ENCODE measurements around the gene MEX3D. TPM values are rescaled to one million over a fixed set of nuclear protein-coding genes. Genes with fewer than 3 reads are reported as not detected.

The MEX3D gene
- total RNA-seq, 2 experiments from 2014 or later, result 5.0 to 5.5 TPM

DNA sequence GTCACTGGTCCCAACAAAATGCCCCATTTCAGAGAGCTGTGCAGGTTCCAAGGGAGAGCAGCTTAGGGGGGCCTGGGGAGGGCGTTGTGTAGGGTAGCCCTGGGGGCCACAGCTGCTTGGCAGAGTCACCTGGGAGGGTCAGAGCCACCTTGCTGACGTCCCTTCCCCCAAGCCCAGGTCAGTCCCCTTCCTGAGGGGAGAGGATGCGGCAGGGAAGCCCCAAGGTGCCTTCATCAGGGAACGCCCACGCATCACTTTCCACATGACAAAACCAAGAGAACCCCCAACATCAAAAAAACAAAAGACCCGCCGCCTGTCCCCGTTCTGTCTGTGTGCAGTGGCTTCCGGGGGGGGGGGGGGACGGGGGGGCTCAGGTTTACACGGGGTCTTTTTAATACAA, 42.5 kb upstream of the MEX3D start:
- no peak overlapping the region for H3K4me3 Mint-ChIP-seq
- intact Hi-C loops (cut with micrococcal nuclease), result no loop called here
- H3K9me3 Mint-ChIP-seq, result no peaks in the 10 kb centered on the region
- H3K36me3 Mint-ChIP-seq (ENCODE audit: low read depth), result peaks cover 33% of the 10 kb centered on the region
- no peak overlapping the region for H3K27ac Mint-ChIP-seq
- CTCF ChIA-PET, result interaction anchor here (3.1 kb wide), 1 partner anchor 62 kb away, joined by 11 read pairs; no protein-coding TSS in a partner anchor
- ATAC-seq (no peak), DNase-seq (peak; percentile 69)
- TF ChIP-seq, protein P1, sequence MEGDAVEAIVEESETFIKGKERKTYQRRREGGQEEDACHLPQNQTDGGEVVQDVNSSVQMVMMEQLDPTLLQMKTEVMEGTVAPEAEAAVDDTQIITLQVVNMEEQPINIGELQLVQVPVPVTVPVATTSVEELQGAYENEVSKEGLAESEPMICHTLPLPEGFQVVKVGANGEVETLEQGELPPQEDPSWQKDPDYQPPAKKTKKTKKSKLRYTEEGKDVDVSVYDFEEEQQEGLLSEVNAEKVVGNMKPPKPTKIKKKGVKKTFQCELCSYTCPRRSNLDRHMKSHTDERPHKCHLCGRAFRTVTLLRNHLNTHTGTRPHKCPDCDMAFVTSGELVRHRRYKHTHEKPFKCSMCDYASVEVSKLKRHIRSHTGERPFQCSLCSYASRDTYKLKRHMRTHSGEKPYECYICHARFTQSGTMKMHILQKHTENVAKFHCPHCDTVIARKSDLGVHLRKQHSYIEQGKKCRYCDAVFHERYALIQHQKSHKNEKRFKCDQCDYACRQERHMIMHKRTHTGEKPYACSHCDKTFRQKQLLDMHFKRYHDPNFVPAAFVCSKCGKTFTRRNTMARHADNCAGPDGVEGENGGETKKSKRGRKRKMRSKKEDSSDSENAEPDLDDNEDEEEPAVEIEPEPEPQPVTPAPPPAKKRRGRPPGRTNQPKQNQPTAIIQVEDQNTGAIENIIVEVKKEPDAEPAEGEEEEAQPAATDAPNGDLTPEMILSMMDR (IDR thresholded peaks at IDR 0.05), result no peak
- POLR2A ChIA-PET, result interaction anchor here (1.1 kb wide), 1 partner anchor 26 kb away, joined by 3 read pairs; no protein-coding TSS in a partner anchor
- H3K4me1 Mint-ChIP-seq (ENCODE audit: low read depth), result peaks cover 40% of the 10 kb centered on the region
- H3K27me3 Mint-ChIP-seq, result no peaks in the 10 kb centered on the region

DNA sequence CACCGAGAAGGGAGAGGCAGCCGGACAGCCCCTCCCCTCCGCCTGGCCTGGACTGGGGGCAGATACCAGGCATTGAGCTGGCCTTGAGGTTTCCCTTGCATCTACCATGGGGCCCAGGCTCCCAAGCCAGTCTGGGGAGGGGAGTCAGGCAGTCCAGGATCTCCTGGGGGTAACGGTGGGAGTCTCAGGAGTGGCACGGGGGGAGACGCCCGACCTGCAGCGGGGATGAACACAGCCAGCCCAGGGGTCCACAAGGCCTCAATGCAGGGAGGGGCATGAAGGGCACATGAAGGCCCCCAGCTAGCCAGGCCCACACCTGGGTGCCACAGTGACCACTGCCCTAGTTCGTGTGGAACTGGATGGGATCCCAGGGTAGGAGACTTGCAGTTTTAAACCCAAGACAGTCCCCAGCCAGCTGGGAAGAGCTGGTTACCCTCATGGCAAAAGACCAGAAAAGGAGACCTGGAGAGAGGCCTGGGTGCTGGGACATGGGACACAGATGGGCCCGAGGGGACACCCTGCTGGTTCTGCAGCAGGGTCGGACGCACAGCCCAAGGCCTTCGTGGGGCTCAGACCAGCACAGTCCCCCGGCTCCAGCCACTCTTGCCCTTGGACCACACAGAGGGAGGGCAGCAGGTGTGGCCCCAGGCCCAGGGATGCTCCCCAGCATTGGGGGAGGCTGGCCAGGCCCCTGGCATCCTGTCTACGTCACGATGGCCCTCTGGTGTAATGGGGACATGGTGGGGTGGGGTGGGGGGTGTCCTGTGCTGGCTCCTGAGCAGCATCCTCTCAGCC, 41.8 kb upstream of the MEX3D start:
- H3K27ac Mint-ChIP-seq, result peak overlapping the region; percentile 49
- TF ChIP-seq, protein P1 (IDR thresholded peaks at IDR 0.05), result no peak
- no peaks in the 10 kb centered on the region for H3K27me3 Mint-ChIP-seq
- H3K36me3 Mint-ChIP-seq (ENCODE audit: low read depth), result peaks cover 31% of the 10 kb centered on the region
- ATAC-seq, result no peak
- intact Hi-C loops (cut with micrococcal nuclease), result loop anchor here (5.0 kb wide), 2 partner anchors 42 to 157 kb away; partner anchors contain the start of gene TCF3
- CTCF ChIA-PET, result interaction anchor here (3.1 kb wide), 1 partner anchor 63 kb away, joined by 11 read pairs; no protein-coding TSS in a partner anchor
- POLR2A ChIA-PET, result interaction anchor here (0.7 to 1.2 kb wide), 3 partner anchors 12 to 119 kb away, joined by 3 read pairs; no protein-coding TSS in a partner anchor
- no peak for DNase-seq
- H3K4me3 Mint-ChIP-seq, result no peak overlapping the region
- peaks cover 38% of the 10 kb centered on the region for H3K4me1 Mint-ChIP-seq (ENCODE audit: low read depth)
- no peaks in the 10 kb centered on the region for H3K9me3 Mint-ChIP-seq

DNA sequence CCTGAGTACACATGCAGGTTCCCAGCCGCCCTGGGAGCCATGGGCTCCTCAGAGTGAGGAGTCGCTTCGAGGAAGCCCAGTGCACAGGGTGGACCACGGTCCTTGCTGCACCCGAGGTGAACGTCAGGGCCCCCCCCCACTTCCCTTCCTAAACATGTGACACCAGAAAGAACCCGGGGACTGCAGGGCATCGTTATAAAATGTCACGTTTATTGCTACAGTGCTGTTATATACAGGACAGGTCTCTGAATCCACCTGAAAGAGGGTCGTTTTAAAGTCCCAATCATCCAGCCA, 40.9 kb upstream of the MEX3D start:
- TF ChIP-seq, protein P1 (IDR thresholded peaks at IDR 0.05), result no peak
- ATAC-seq (no peak), DNase-seq (peak; percentile 45)
- POLR2A ChIA-PET, result interaction anchor here (0.7 to 1.2 kb wide), 2 partner anchors 11 to 55 kb away, joined by 3 read pairs; no protein-coding TSS in a partner anchor
- H3K27me3 Mint-ChIP-seq, result no peaks in the 10 kb centered on the region
- H3K36me3 Mint-ChIP-seq (ENCODE audit: low read depth), result peaks cover 33% of the 10 kb centered on the region
- H3K27ac Mint-ChIP-seq, result no peak overlapping the region
- intact Hi-C loops (cut with micrococcal nuclease), result loop anchor here (5.0 kb wide), 2 partner anchors 43 to 158 kb away; partner anchors contain the start of gene TCF3
- no peak overlapping the region for H3K4me3 Mint-ChIP-seq
- CTCF ChIA-PET, result interaction anchor here (1.5 to 3.1 kb wide), 2 partner anchors 16 to 63 kb away, joined by 3 to 11 read pairs; no protein-coding TSS in a partner anchor
- H3K4me1 Mint-ChIP-seq (ENCODE audit: low read depth), result peaks cover 38% of the 10 kb centered on the region
- no peaks in the 10 kb centered on the region for H3K9me3 Mint-ChIP-seq

DNA sequence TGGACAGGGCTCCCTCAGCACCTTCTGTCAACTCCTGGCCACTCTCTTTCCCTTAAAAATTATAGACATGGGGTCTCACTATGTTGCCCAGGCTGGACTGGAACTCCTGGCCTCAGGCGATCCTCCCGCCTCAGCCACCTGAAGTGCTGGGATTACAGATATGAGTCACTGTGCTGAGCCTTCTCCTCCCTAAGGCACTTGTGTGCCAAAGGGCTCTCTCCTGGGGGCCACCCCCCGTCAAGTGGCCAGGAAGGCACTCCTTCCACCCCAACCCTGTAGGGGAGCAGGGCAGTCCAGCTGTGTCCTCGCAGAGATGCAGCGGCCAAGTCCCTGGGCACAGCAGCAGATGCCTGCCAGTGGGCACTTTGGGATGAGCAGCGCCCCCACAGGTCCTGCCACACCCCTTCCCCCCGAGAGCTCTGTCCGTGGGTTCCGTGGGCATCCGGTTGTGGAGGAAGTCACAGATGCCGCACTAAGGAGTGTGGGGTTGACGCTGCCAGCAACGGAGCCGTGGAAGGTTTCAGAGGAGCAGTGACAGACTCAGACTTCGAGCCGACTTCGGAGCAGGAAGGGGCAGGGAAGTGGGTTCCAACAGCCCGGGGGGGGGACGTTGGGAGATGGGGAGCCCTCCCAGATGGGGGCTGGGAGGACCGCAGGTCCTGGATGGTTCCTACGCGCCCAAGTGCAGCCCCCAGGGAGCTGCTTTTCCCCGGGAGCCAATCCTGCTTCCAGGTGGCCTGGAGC, 40.4 kb upstream of the MEX3D start:
- peak overlapping the region; percentile 8 for H3K4me3 Mint-ChIP-seq
- intact Hi-C loops (cut with micrococcal nuclease), result loop anchor here (5.0 kb wide), 2 partner anchors 44 to 159 kb away; partner anchors contain the start of gene TCF3
- ATAC-seq (no peak), DNase-seq (peak; percentile 44)
- no peaks in the 10 kb centered on the region for H3K27me3 Mint-ChIP-seq
- peaks cover 36% of the 10 kb centered on the region for H3K36me3 Mint-ChIP-seq (ENCODE audit: low read depth)
- no peaks in the 10 kb centered on the region for H3K9me3 Mint-ChIP-seq
- H3K27ac Mint-ChIP-seq, result peak overlapping the region; percentile 20
- H3K4me1 Mint-ChIP-seq (ENCODE audit: low read depth), result peaks cover 38% of the 10 kb centered on the region
- ChIA-PET CTCF (interaction anchor here (1.5 to 3.1 kb wide), 2 partner anchors 16 to 64 kb away, joined by 3 to 11 read pairs; no protein-coding TSS in a partner anchor), POLR2A (interaction anchor here (0.7 to 1.2 kb wide), 2 partner anchors 10 to 55 kb away, joined by 3 read pairs; no protein-coding TSS in a partner anchor)
- TF ChIP-seq, protein P1 (IDR thresholded peaks at IDR 0.05), result no peak
